Body of pancreas (tissue), 4 donors: ENCODE data around the gene FBXO45.

Experiments used
- POLR2A ChIP-seq, 3 donors: fragments of 450-650 bp; IDR thresholded peaks; one replicate each; pipeline ENCODE4 v1.6.1; 2016; ENCODE audit warnings: antibody characterized with exemption in 3 of 3, mild to moderate bottlenecking in 2 of 3
- TF ChIP-seq, protein P1 (sequence below), 7 experiments: fragments of 450-650 bp in 4 of 7; fragments of 200-600 bp in 3 of 7; sonication (generic) in 3 of 7; IDR thresholded peaks; one replicate each; pipeline ENCODE4 v1.5.1; 2016 to 2019; ENCODE audit warnings: antibody characterized with exemption in 7 of 7

GRCh38 chr3:196604548-196604947 is 36.1 kb downstream of the FBXO45 start:
- TF ChIP-seq, protein P1, sequence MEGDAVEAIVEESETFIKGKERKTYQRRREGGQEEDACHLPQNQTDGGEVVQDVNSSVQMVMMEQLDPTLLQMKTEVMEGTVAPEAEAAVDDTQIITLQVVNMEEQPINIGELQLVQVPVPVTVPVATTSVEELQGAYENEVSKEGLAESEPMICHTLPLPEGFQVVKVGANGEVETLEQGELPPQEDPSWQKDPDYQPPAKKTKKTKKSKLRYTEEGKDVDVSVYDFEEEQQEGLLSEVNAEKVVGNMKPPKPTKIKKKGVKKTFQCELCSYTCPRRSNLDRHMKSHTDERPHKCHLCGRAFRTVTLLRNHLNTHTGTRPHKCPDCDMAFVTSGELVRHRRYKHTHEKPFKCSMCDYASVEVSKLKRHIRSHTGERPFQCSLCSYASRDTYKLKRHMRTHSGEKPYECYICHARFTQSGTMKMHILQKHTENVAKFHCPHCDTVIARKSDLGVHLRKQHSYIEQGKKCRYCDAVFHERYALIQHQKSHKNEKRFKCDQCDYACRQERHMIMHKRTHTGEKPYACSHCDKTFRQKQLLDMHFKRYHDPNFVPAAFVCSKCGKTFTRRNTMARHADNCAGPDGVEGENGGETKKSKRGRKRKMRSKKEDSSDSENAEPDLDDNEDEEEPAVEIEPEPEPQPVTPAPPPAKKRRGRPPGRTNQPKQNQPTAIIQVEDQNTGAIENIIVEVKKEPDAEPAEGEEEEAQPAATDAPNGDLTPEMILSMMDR (IDR thresholded peaks at IDR 0.05), result no peak
- TF ChIP-seq POLR2A (IDR thresholded peaks at IDR 0.05), result no peak
